Progenitor cell of endocrine pancreas (in vitro differentiated cells): ENCODE results near the gene GLRX3. TPM values are rescaled to one million over a fixed set of nuclear protein-coding genes. Genes with fewer than 3 reads are reported as not detected.

ENCODE experiments used
- DNase-seq: peaks from one replicate; pipeline ENCODE4 v3.0.0; 2021; ENCODE audit warnings: low spot score; ENCODE audit not compliant: unreplicated experiment
- H3K27ac Mint-ChIP-seq: 2 replicates; pipeline ENCODE4 v1.8.0; 2021; ENCODE audit warnings: mild to moderate bottlenecking, moderate library complexity, mixed read lengths
- H3K27me3 Mint-ChIP-seq: 2 replicates; pipeline ENCODE4 v1.8.0; 2021; ENCODE audit warnings: mixed read lengths
- H3K36me3 Mint-ChIP-seq: 2 replicates; pipeline ENCODE4 v1.8.0; 2022; ENCODE audit warnings: mixed read lengths; ENCODE audit not compliant: insufficient read depth
- H3K4me1 Mint-ChIP-seq: 2 replicates; pipeline ENCODE4 v1.8.0; 2021; ENCODE audit warnings: low read depth, mixed read lengths
- H3K4me3 Mint-ChIP-seq: 2 replicates; pipeline ENCODE4 v1.8.0; 2021; ENCODE audit warnings: low read depth, mild to moderate bottlenecking, moderate library complexity, mixed read lengths
- H3K9me3 Mint-ChIP-seq: 2 replicates; pipeline ENCODE4 v1.8.0; 2021; ENCODE audit warnings: low read depth, mixed read lengths
- CTCF ChIP-seq: fragments of 200-600 bp; sonication (generic); IDR thresholded peaks from one replicate; pipeline ENCODE4 v1.5.0; 2021; ENCODE audit warnings: antibody characterized with exemption, mild to moderate bottlenecking; ENCODE audit not compliant: unreplicated experiment
- total RNA-seq: library from RNA; stranded (reverse); gene quantifications from 2 replicates; pipeline ENCODE4 v1.2.1, GENCODE V29; 2021

GLRX3 gene
- total RNA-seq, 1 donor from 2014 or later: 80.8 TPM

- no peak for TF ChIP-seq CTCF
- DNase-seq: no peak
- Mint-ChIP-seq H3K36me3 (peaks cover 13% of the 10 kb centered on the region), H3K9me3 (no peaks in the 10 kb centered on the region), H3K4me1 (peaks cover 2% of the 10 kb centered on the region), H3K4me3 (no peak overlapping the region), H3K27me3 (no peaks in the 10 kb centered on the region), H3K27ac (no peak overlapping the region)
These were observed 25.1 kb downstream of the GLRX3 start for GRCh38 chr10:130161331-130161730.

DNA sequence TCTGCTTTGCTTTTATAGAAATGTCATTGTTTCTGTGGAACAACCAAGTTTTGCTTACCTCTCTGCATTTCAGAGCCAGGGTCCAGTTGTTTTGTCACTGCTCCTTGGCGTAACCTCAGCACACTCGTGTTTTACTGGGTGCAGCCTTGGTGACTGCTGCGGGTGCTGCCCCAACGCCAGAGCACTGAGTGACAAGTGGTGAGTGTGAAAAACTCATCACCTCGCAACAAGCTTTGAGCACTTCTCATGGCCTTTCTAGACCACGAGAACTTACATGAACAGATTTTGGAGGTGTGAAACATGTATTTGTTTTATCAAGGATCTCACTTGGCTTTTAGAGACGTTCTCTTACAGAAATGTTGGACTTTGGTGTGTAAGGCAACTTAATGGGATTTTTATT, 31.0 kb downstream of the GLRX3 start:
- Mint-ChIP-seq H3K9me3 (no peaks in the 10 kb centered on the region), H3K4me3 (no peak overlapping the region), H3K27me3 (no peaks in the 10 kb centered on the region), H3K27ac (no peak overlapping the region), H3K36me3 (peaks cover 23% of the 10 kb centered on the region), H3K4me1 (peaks cover 11% of the 10 kb centered on the region)
- DNase-seq: no peak
- TF ChIP-seq CTCF: no peak

GRCh38 chr10:130167707-130168106, 31.5 kb downstream of the GLRX3 start:
- DNase-seq: no peak
- Mint-ChIP-seq H3K4me1 (peaks cover 11% of the 10 kb centered on the region), H3K4me3 (no peak overlapping the region), H3K27me3 (no peaks in the 10 kb centered on the region), H3K27ac (no peak overlapping the region), H3K36me3 (peaks cover 21% of the 10 kb centered on the region), H3K9me3 (no peaks in the 10 kb centered on the region)
- TF ChIP-seq CTCF: no peak

- Mint-ChIP-seq H3K4me1 (peaks cover 11% of the 10 kb centered on the region), H3K27ac (no peak overlapping the region), H3K27me3 (no peaks in the 10 kb centered on the region), H3K9me3 (no peaks in the 10 kb centered on the region), H3K36me3 (peaks cover 20% of the 10 kb centered on the region), H3K4me3 (no peak overlapping the region)
- no peak for TF ChIP-seq CTCF
- no peak for DNase-seq
These were observed 33.1 kb downstream of the GLRX3 start for GRCh38 chr10:130169136-130169859.

GRCh38 chr10:130171196-130171595, 35.0 kb downstream of the GLRX3 start:
- Mint-ChIP-seq H3K4me1 (peaks cover 11% of the 10 kb centered on the region), H3K9me3 (no peaks in the 10 kb centered on the region), H3K27me3 (no peaks in the 10 kb centered on the region), H3K27ac (no peak overlapping the region), H3K4me3 (no peak overlapping the region), H3K36me3 (peaks cover 22% of the 10 kb centered on the region)
- no peak for TF ChIP-seq CTCF
- no peak for DNase-seq
